ENCODE results near the gene WWOX.

GRCh38 chr16:78796221-78796866 is 696.9 kb downstream of the WWOX start:
- TF ChIP-seq CTCF (IDR thresholded peaks at IDR 0.05; ENCODE audit: control extremely low read depth in 1 of 3, insufficient read depth in 1 of 3, low read depth in 1 of 3, low read length in 3 of 3) (no peak), RAD21 (IDR thresholded peaks at IDR 0.05 in 1 of 2, conservative IDR thresholded peaks at IDR 0.05 in 1 of 2; ENCODE audit: low read depth in 2 of 2, low read length in 2 of 2) (no peak), HDAC2 (IDR thresholded peaks at IDR 0.05; ENCODE audit: borderline replicate concordance in 1 of 2, low read depth in 2 of 2, low read length in 2 of 2) (no peak), POLR2A (IDR thresholded peaks at IDR 0.05; ENCODE audit: control extremely low read depth in 1 of 2, low read depth in 2 of 2, low read length in 2 of 2) (no peak), TCF12 (IDR thresholded peaks at IDR 0.05; ENCODE audit: low read depth, low read length) (no peak), ZNF274 (IDR thresholded peaks at IDR 0.05; ENCODE audit: borderline replicate concordance, extremely low read depth, low read length) (no peak), EZH2 (IDR thresholded peaks at IDR 0.05; ENCODE audit: low read depth, low read length, severe bottlenecking) (no peak), ATF2 (IDR thresholded peaks at IDR 0.05; ENCODE audit: low read length) (no peak), TAF1 (IDR thresholded peaks at IDR 0.05; ENCODE audit: low read depth, low read length) (no peak), SRF (IDR thresholded peaks at IDR 0.05; ENCODE audit: low read depth, low read length) (no peak), JUN (IDR thresholded peaks at IDR 0.05; ENCODE audit: low read depth, low read length) (no peak), MAFK (IDR thresholded peaks at IDR 0.05; ENCODE audit: low read depth, low read length) (no peak)
- TF ChIP-seq, protein P1, sequence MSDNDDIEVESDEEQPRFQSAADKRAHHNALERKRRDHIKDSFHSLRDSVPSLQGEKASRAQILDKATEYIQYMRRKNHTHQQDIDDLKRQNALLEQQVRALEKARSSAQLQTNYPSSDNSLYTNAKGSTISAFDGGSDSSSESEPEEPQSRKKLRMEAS (IDR thresholded peaks at IDR 0.05): no peak

Data from H1 (cell line).